Stimulated activated CD4-positive, alpha-beta T cell treated with anti-CD3 and anti-CD28 coated beads, Interleukin-2, amount 100 ng/mL, for 4 hours (primary cell): Measurements from ENCODE around the gene CDH1.
"Not testable (repeated sequence)": the region's sequence is repeated elsewhere in the genome, so short reads cannot be mapped to it uniquely, and the experiment has no call there.

Experiments used
- DNase-seq: peaks from one replicate; pipeline ENCODE4 v3.0.0-alpha.2; 2020; ENCODE audit warnings: low read depth

Gene CDH1

DNA sequence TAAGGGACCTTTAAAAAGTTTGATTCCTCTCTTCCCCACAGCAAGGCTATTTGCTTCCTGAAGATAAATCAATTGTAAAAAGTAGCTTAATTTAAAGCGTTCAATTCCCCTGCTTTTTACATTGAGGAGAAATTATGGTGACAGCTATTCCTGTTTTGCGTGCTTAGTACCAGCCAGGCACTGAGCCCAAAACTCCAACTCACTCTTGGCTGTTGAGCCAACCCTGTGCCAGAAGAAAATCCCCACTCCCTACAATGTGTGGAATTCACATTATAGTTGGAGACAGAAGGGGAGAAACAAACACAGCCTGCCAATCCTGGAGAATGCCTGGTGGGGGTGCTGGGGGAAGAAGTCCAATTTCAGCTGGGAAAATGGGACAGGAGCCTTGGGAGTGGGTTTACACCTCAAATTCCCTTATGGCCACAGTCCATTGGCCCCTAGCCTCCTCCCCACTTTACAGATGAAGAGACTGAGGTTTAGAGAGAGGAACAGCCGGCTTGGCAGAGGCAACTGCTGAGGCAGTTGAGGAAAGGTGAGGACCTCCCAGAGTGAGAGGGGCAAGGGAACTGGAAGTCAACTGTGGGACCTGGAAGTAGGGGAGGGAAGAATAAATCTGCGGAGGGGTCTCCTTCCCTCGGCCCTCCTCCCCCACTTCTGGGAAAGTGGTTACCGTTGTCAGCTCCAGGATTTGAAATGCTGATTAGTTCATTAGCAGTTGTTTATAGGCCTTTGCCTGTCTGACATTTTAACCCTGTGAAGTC is 26.1 kb downstream of the CDH1 start:
- DNase-seq: no peak

DNA sequence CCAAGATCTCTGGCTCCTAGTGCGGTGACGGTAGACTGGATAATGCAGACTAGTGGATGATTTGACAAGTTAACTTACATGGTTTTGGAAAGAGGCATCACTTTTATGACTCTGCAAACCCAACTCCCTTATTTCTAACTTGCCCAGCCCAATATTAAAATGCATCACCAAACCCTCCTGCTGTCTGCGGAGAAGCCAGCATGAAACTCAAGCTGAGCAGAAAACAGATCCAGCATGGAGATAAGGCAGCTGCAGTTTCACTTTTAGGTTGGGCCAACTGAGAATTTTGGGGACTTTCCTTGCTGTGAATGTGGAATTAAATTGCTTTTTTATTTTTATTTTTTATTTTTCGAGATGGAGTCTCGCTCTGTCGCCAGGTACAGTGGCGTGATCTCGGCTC is 27.8 kb downstream of the CDH1 start:
- no peak for DNase-seq

DNA sequence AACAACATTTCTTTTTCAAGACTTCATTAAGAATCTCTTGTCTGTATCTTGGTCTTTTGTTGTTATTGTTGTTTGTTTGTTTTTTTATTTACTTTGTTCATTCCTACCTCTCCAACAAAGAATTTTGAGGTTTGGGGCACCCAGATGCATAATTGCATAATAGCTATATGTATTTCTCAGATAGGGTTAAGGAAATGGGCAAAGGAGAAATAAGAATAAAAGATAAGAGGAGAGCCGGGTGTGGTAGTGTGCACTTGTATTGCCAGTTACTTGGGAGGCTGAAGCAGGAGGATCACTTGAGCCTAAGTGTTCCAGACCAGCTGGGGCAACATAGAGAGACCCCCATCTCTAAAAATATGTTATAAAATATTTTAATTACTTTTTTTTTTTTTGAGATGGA is 30.5 kb downstream of the CDH1 start:
- no peak for DNase-seq

DNA sequence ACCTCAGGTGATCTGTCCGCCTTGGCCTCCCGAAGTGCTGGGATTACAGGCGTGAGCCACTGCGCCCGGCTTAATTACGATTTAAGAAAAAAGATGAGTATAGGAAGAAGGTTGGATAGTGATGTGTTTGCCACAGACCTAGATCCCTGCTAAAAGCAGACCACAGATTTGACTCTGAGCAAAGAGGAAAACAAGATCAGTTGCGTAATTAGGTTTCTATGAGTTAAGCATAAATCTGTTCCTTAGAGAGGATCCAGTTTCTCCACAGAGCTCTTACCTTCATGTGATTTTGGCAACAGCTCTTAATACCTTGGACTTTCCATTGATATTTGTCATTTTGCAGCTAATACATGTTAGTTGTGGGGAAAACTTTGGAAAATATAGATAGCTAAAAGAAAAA is 31.1 kb downstream of the CDH1 start:
- no peak for DNase-seq

DNA sequence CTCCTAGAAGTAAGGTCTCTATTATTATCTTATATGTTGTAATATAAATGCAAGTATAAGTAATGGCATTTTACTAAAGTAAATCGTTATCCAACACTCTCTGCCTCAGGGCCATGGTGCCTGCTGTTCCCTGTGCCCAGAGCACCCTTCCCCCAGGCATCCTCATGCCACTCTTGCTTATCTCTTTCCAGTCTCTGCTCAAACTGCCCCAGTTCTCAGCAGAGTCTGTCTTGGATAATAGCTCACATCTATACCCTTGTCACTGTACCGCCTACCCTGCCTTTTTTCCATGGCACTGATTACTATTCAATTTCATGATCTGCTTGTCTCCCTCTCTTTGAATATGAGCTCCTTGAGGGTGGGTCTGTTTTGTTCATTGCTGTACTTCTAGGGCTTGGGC is 31.7 kb downstream of the CDH1 start:
- DNase-seq: no peak

DNA sequence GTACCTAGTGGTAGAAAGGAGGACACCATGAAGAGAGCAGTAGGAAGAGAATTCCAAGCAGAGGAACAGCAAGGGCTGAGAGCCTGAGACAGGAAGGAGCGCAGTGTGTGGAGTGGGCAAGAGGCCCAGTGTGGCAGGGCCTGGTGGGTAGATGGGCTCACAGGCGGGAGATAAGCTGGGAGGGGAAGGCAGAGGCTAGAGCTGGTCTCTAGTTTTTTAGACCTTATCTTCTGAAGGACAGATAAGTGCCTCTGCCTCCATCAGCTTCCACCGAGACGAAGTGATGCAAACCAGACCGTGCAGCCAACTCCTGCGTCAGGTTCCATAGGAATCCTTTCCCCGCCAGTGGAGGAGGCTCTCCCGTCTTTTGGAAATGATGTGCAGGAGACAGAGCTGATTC is 33.6 kb downstream of the CDH1 start:
- no peak for DNase-seq

DNA sequence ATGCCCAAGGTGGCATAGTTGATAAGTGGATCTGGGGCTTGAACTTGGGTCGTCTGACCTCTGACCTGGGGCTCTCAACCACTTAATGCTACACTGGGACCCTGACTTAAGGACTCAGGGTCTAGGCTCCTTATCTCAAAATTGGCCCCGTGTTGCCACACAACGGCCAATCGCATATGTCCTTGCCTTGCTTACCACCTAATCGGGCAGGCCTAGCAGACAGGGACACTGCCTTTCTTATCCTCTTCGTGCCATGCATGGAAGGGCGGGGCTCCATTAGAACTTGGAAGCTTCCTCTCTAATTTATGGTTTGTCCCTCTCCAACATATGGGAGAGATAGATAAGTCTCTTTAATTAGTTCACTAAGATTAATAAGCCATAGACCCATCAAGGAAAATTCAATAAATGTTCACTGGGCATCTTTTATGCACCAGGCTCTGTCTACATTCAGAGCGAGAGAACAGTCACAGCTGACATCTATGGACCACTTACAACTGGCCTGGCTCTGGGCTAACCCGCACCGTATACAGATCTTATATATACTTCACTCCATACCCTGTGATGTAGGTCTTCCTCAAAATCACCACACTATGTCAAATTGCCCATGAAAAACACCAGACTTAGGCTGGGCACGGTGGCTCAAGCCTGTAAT is 35.1 kb downstream of the CDH1 start:
- no peak for DNase-seq

DNA sequence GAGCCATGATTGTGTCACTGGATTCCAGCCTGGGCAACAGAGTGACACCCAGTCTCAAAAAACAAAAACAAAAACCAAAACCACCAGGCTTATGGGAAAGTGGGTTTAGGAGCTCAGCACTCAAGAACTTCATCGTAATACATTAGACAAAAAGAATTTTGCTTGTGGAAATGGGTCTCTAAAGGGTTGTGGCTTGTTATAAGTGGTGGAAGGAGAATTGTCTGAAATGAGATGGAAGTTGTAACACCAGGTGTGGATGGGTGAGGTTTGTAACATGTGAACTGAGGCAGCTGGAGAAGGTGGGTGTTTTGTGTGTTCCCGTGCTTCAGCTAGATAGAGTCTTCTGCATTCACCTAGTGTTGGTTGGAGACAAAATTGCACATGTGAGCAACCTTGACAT is 35.8 kb downstream of the CDH1 start:
- no peak for DNase-seq

DNA sequence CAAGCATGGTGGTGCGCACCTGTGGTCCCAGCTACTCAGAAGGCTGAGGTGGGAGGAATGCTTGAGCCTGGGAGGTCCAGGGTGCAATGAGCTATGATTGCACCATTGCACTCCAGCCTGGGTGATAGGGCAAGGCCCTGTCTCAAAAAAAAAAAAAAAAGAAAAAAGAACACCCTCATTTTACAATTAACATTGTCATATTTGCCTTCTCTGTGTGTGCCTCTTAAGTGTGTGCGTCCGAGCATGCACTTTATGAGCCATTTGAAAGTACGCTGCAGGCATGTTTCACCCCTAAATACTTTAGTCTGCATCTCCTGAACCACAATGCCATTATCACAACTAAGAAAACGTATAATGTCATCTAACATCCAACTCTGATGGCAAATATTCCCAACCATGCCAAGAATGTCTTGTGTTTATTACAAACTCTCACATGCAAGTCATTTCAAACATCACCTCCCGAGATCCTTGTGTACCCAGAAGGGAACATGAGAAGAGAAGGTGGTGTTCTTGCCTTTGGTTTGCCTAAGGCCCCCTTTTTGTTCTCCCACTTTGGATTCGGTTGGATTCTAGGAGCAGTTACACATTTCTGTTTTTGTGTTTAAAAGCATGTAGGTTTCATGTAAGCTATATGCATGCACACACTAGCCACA is 38.0 kb downstream of the CDH1 start:
- DNase-seq: no peak

DNA sequence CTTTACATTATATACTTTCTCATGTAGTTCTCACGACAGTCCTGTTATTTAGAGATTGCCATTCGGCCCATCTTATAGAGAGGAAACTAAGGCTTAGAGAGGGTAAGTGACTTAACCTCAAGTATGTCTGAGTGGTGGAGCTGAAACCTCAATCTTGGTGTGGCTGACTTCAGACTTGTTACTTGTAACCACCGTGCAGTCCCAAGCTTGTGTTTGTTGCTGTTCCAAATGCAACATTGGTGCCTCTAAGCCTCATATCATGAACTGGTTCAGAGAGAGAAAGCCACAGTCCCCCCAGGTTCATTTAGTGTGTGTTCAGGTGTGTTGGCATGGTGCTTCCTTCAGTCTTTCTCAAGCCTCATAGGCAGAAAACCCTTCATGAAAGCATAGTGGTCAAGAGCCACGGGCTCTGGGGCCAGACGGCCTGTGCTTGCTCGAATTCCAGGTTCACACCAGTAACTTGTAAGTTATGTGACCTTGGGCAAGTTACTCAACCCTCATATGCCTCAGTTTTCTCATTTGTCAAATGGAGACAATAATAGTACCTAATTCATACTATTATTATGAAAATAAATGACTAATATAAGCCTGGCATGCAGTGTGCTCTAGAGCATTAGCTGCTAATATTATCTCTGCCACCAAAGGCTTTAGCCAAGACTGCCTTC is 39.9 kb downstream of the CDH1 start:
- DNase-seq: no peak

DNA sequence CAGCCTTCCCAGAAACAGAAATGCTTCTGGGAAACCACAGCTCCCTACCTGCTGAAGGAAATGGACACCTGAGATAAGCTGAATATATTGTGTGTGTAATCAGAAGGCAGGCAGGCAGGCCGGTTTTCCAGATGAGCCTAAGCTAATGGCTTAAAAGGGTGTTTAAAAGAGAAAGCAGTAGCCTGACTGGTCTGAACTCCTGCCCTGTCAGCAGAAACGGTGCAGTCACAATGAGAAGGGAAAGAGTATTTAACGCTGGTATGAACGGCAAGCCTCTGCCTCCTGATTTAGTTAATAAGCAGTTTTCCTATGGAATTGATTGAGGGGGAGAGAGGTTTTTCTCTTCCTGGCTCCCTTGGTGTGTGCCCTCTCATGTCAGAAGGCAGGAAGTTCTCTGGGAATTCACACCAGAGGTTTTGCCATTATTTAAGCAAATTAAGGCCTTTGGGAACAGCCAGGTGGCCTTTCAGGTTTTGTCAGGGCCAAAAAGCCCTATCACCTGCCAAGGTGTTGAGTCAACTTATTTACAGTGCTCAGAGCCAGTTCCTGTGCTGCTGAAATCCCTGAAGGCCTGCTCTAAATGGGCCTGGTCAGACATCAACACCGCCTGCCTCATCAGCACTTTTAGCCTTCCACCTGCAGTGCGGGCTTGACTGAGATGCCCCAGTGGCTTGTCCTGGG is 41.6 kb downstream of the CDH1 start:
- no peak for DNase-seq

DNA sequence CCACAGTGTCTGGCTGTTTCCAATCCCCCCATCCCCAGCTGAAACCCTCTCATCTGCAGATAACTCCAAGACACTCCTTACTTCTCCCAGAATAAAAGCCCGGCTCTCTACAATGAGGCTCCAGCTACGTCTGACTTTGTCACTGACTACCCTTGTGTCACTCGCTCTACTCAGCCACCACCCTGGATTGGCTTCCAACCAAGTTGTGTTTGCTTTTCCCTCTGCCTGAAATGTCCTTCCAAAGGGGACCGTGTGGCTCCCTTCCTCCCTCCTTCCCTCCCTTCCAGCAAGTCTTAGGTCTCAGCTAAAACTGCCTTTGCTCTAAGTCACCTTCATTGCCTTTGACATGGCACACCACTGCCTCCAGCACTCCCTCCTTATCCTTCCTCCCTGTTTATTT is 42.8 kb downstream of the CDH1 start:
- DNase-seq: no peak

DNA sequence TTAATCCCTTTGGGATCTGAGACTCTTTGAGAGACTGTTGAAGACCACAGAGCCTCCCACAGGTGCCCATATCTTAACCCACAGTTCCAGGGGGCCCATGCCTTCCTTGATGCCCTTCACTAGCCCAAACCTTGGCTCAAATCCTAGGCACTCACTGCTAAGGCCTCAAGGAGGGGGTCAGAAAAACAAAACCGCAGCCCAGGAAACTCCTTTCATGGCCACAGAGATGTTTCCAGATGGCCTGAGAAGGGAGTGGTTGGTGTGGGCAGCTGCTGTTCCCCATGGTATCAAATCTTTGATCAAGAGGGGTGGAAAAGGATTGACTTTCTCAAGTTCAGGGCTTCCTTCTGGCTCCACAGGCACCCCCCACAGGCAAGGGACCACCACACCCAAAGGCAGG is 44.7 kb downstream of the CDH1 start:
- no peak for DNase-seq

DNA sequence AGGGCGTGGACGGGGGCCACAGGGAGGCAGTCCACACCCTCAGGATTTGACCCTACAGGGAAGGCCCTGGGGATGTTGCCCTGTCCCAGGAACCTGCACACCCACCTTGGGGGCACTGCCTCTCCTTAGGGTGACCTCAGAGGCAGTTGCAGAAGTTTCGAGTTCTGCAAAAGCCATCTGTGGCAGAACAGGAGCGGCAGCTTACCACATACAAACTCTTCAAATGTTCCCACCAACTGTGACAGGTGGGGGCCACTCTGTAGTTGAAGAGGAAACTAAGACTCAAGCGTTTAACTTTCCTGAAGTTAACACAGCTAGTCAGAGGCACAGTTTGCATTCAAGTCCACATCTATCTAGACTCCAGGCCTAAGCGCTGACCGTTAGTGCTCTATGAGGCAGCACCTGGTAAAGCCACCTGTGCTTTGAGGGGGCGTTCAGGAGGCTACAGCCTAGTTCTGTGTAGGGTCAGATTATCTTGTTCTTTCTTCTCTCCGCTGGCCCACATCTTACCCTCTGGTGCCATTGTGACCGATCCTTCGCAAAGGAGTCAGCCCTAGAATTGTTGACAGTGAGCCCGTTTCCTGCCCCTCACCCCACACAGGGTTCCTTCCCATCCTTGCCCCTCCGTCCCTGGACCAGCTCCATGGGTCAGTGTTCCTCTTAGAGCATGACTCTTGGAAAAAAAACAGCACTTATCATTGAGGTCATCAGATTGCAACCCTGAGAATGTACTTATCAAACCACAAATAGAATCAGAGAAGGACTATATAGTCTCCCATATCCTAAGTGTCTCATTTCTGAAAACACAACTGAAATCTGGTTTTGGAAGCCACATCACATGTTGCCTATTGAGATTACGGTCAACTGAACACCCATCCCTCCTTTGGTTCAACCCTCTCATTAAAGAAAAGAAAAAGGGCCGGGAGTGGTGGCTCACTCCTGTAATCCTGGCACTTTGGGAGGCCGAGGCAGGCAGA is 45.4 kb downstream of the CDH1 start:
- DNase-seq: no peak

DNA sequence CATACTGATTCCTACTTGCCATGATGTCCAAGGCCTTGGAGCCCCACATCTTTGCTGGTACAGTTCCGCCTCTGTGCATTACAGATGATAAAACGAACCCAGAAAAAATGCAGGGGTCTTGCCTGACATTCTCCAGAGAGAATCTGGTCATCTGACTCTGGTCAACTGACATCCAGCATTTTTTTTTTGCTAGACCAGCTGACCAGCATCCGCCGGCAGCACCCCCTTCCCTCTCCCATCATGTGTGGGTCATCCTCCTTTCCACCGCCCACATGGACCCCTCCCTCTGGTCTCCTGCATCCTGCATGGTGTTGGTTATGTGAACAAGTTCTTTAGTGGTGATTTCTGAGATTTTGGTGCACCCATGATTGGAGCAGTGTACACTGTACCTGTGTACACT is 47.1 kb downstream of the CDH1 start:
- no peak for DNase-seq

DNA sequence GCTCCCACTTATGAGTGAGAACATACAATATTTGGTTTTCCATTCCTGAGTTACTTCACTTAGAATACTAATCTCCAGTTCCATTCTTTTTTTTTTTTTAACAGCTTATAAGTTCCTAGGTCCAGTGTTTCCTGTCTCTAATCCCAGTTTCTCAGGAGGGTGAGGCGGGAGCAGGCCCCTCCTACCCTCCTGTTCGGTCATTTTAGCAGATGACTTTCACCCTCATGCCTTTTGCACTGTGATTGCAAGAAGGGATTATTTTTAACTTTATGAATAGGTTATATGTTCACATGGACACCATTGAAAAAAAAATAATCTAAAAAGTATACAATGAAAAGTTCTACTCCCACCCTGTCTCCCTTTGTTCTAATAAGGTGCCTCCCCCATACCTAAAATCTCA is 47.6 kb downstream of the CDH1 start:
- DNase-seq: no peak

DNA sequence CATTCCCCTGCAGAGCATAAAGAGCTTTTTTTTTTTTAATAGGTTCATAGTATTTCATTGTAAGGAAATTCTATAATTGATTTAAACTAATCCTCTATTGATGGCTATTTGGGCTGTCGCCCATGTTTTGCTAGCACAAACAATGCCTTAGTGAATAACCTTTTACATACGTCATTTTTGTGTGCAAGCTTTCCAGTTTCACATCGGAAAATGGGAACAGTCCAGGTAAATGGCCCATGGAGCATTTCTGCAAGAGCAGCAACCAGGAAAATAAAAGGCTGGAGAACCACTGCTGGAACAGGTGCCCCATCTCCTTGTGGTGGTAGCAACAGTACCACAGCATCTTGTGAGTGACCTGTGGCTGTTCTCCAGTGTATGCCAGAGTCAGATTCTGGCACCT is 48.6 kb downstream of the CDH1 start:
- DNase-seq: no peak

DNA sequence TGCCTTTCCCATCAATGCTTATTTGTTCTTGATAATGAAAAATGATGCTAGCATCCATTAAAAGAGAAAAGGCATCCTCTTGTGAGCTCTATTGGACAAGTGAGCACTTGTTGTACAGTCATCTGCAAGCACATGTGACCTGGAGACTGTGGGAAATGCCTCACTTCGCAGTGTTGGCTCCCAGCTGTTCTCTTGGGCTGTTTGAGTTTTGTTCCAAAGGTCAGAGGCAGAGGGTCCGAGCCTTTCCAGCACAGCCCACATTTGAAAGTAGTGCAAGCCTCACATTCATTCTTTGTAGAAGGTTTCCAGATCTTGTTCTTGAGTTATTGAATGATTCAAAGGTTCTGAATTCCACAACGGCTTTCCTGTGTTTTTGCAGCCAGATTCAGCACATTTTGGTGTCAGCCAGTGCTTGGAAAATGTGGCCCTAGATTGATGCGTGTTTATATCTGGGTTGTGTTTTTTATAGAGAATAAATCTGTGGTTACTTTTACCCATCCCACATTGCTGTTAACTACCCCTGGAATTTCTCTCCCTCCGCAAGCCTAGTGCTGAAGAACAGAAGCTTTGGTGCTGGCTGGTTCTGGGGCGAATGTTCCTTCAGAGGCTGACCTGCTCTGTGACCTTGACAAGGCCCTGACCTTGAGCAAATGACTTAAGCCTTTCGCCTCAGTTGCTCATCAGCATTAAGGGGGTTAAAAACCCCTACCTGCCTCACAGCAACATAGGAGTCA is 49.8 kb downstream of the CDH1 start:
- DNase-seq: no peak

DNA sequence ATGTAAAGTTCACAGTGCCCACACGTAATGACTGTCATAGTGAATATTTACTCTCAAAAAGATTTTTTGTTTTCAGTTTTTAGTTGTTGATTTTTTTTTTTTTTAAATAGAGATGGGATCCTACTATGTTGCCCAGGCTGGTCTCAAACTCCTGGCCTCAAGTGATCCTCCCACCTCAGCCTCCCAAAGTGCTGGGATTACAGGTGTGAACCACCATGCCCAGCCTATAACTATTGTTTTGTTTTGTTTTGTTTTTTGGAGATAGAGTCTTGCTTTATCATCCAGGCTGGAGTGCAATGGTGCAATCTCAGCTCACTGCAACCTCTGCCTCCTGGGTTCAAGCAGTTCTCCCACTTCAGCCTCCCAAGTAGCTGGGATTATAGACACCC is 50.3 kb downstream of the CDH1 start:
- not testable (repeated sequence) for DNase-seq

DNA sequence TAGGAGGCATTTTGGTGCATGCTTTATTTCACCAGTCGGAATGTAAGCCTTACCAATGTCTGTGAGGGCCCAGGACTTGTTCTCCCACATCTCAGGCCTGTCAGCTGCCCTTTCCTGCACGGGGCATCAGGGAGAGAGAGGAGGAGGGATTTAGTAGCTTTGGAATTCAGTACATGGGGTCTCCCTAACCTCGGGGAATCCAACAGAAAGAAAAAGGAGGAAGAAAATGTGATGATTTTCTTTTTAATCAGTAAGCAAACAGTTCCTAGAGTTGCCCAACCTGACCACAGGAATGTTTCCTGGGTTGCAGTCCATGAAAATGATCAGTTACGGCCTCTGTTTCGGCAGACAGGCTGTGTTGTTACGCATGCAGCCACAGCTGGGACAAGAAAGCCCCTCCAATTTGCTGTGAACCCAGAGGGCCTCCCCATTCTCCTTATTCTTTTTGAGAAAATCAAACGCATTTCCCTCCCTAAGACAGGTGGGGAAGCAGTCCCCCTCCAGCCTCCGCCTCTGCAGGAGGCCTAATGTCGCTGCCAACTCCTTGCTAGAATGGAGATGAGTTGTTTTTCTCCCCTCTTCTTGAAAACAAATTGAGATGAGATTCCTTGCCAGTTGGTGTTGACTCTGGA is 53.2 kb downstream of the CDH1 start:
- DNase-seq: no peak
